Measurements from ENCODE around the gene ACIN1.

DNA sequence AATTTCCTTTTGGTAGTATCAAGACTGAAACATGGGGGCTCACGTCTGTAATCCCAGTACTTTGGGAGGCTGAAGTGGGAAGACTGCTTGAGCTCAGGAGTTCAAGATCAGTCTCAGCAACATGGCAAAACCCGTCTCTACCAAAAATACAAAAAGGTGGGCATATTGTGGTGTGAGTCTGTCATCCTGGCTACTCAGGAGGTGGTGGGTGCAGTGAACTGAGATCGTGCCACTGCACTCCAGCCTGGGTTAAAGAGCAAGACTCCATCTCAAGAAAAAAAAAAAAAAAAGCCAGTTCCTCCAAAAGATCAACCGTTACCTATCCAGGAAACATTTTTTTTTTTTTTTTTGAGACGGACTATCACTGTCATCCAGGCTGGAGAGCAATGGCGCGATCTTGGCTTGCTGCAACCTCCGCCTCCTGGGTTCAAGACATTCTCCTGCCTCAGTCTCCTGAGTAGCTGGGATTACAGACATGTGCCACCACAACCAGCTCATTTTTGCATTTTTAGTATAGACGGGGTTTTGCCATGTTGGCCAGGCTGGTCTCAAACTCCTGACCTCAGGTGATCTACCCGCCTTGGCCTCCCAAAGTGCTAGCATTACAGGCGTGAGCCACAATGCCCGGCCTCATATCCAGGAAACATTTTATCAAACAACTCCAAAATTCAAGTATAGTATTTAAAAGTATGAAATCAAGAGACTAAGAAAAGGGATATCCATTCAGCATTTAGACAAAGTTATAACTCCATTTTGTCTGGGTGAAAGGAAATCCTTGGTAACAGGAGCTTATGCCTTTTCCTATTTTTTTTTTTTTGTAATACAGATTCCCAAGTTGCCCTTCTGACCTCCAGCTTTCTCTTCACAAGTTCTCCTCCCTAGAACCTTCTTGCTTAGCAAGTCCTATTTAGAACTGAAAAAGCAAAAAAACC is 3.4 kb downstream of the ACIN1 start:
- TF ChIP-seq EZH2 (IDR thresholded peaks at IDR 0.05; ENCODE audit: low read depth, unreplicated experiment) (no peak), JUNB (IDR thresholded peaks at IDR 0.05; ENCODE audit: unreplicated experiment) (no peak), POLR2AphosphoS5 (IDR thresholded peaks at IDR 0.05; ENCODE audit: low read depth) (no peak), EZH2phosphoT487 (IDR thresholded peaks at IDR 0.05; ENCODE audit: unreplicated experiment) (no peak), NANOG (IDR thresholded peaks at IDR 0.05; ENCODE audit: borderline replicate concordance) (no peak)
- TF ChIP-seq, protein P1, sequence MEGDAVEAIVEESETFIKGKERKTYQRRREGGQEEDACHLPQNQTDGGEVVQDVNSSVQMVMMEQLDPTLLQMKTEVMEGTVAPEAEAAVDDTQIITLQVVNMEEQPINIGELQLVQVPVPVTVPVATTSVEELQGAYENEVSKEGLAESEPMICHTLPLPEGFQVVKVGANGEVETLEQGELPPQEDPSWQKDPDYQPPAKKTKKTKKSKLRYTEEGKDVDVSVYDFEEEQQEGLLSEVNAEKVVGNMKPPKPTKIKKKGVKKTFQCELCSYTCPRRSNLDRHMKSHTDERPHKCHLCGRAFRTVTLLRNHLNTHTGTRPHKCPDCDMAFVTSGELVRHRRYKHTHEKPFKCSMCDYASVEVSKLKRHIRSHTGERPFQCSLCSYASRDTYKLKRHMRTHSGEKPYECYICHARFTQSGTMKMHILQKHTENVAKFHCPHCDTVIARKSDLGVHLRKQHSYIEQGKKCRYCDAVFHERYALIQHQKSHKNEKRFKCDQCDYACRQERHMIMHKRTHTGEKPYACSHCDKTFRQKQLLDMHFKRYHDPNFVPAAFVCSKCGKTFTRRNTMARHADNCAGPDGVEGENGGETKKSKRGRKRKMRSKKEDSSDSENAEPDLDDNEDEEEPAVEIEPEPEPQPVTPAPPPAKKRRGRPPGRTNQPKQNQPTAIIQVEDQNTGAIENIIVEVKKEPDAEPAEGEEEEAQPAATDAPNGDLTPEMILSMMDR (conservative IDR thresholded peaks at IDR 0.05; ENCODE audit: low read depth in 2 of 2), result no peak

All from GM23338 (cell line).